Renal cortical epithelial cell (primary cell): ENCODE measurements around the gene RBMS3. TPM values are rescaled to one million over a fixed set of nuclear protein-coding genes. Genes with fewer than 3 reads are reported as not detected.
"Not testable (repeated sequence)": the region's sequence is repeated elsewhere in the genome, so short reads cannot be mapped to it uniquely, and the experiment has no call there.

Experiments used
- DNase-seq: peaks from one replicate; pipeline ENCODE4 v3.0.0-alpha.2; 2011; ENCODE audit warnings: low read depth
- total RNA-seq: library from RNA; depleted of rRNA; stranded (reverse); fragments of >200 nt; gene quantifications from 2 replicates; pipeline ENCODE4 v1.2.3, GENCODE V29; 2014

The RBMS3 gene
- total RNA-seq, 1 donor from 2014 or later, result 26.7 TPM

DNA sequence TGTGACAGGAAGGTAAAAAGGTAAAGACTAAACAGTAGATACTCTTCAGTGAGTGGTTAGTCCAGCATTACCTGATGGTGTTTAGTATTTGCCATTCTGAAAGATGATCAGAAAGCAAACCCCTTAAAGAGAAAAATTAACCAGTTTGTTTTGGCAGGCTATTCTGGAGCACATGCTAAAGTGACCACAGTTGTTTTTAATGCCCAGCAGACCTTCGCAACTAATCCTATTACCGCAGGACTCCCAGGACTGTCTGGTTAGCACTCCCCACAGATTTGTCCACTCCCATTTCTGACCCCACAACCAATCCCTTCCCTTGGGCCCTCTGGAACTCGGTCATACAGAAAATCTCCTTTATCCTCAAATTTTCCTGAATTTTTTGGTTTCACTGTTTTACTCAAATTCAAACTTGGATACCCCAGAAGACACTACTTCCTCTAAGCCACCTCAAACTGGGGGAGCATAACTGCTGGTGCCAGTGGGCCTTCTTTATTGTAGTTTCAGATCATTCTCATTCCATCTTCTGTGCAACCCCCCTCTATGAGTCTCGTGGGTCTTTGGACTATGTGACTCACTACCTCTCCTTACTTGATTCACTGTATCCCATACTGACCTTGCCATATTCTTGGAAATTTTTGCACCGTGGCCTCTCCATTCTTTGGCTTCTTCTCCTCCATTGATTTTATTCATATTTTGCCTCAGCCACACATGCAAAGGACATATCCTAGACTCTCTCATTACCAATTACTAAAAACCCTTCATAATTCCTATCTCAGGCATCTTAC lies 104.4 kb downstream of the RBMS3 start:
- peak; percentile 68 for DNase-seq

GRCh38 chr3:29389362-29389761 lies 108.5 kb downstream of the RBMS3 start:
- DNase-seq, result no peak

DNA sequence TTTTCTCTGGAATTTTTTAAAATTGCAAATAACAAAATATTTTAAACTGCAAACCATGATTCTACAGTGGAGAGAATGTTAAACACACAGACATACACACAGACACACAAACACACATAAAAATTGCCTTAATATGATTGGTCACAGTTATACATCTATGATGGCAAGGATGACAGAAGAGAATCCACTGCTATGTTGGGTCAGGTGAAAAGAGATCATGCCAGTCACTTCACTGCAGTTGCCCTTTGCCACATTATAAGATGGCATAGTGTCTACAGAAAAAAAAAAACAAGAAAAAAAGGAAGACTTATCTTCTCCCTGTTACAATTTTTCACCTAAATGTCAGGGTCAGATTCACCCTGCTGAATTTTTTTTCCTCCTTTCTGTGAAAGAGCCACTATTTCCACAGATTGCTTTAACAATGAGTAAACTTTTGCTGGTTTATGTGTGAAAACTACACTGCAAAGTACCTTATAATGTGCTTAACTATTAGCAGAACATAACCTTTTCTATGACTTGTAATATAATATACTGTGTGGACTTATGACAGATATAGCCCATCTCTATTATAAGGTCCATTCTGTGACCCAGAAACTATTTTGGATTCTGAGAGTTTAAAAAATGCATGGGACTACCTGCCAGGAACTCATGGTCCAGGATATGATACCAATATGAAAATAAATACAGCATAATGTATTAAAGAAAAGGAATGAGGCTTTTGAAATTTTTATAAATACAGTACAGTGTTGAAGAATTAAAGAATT lies 111.9 kb downstream of the RBMS3 start:
- no peak for DNase-seq

- not testable (repeated sequence) for DNase-seq
Measured at GRCh38 chr3:29393946-29394345, 113.1 kb downstream of the RBMS3 start.

GRCh38 chr3:29397406-29397805 lies 116.5 kb downstream of the RBMS3 start:
- no peak for DNase-seq

DNA sequence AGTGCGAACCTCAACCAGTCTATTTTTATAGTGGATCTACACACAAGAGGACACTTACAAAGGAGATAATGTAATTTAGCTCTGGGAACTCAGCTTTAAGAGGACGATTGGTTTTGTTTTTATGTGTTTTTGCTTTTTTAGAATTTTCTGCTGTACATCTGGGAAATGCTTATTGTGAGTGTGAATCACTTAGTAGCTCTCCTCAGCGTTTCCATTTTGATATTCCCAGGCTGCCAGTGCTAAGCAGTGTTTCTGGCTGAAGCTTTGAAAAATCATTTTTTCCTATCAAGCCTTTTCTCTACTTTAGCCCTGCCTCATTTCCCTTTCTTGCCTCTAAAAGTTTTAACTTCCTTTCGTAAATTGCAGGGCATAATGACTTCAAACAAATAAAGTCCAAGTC lies 117.9 kb downstream of the RBMS3 start:
- no peak for DNase-seq

DNA sequence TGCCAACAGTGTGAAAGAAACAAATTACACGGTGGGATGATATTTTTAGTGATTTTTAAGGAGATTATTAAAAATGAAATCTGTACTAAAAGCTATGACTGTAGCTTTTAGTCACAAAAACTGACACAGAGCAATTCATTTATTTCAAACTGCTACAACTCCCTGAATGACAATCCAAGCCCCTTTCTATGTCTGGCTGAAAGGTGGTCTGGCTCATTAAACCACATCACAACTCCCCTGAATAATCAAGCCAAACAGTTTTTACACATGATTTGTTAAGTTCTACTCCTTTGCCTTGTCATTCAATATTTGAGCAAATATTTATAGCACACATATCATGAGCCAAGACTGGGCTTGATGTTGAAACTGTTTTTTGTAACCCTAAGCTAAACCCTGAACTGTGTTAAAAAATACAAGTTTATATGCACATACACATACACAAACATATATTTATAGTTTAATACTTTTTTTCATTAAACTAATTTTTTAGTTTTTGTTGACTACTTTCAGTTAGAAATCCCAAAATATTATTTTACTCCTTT lies 125.5 kb downstream of the RBMS3 start:
- no peak for DNase-seq

DNA sequence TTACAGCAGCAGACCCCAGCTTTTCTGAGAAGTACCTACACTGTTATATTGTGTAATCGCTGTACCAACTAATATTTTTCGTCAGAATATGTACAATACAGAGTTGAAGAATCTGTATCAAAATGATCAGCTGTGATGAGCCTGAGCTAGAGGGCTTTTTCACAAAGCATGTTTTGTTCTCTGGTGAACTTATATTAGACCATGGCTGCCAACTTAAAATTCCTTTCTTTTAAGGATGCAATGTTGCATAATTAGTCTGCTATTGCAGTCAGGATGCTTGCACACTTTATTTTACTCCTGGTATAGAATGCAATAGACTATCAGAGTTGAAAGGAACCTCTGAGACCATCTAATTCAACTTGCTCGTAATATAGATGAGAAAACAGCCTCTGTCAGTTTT lies 127.8 kb downstream of the RBMS3 start:
- no peak for DNase-seq

GRCh38 chr3:29409409-29409808 lies 128.5 kb downstream of the RBMS3 start:
- no peak for DNase-seq

DNA sequence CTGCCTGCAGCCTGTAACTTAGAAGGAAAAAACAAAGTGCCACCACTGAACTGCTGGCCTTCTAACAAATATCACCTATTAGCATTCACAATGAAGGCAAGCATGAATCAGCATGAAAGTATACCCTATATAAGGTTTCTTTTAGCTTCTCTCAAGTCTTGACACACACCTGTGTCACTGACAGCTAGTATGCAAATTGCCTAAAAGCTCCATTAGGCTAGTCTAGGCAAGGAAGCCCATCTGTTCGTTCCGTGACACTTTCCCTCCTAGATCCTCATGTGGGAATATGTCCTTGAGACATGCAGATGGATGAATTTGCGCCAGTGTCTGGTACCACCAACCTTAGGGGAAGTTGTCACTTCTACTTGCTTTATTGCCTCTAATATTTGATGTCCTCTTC lies 129.3 kb downstream of the RBMS3 start:
- peak; percentile 15 for DNase-seq

DNA sequence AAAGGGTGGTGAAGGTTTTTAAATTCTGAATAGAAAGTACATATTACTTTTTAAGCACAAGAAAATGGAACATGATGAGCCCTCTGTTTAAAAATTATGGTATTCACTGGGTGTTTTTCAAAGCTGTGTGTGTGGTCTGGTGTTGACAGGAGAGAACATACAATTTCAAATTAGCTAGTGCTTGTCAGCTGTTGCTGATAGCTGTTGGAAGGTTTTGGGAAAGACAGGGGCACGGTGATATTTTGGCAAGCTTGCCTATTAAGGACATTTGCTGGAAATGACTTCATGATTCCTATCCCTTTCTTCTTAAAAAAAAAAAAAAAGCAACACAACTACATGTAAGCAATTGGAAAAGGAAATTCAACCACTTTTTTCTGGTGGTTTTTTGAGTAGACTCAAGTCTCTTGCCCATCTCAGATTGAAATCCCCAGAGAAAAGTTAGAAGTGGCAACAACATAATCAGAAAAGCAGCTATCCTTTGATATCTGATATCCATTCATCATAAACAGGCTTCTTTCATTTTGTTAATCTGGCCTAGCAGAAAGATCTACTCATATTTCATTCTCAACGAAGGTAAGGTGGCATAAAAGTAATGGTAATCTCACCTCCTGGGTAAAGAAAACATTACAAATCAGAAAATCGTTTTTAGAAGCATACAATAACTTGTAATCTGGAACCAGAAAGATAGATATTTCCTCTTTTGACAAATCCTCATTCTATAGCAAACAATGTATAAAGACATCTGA lies 130.0 kb downstream of the RBMS3 start:
- DNase-seq, result no peak

GRCh38 chr3:29412110-29412509 lies 131.2 kb downstream of the RBMS3 start:
- DNase-seq, result no peak

DNA sequence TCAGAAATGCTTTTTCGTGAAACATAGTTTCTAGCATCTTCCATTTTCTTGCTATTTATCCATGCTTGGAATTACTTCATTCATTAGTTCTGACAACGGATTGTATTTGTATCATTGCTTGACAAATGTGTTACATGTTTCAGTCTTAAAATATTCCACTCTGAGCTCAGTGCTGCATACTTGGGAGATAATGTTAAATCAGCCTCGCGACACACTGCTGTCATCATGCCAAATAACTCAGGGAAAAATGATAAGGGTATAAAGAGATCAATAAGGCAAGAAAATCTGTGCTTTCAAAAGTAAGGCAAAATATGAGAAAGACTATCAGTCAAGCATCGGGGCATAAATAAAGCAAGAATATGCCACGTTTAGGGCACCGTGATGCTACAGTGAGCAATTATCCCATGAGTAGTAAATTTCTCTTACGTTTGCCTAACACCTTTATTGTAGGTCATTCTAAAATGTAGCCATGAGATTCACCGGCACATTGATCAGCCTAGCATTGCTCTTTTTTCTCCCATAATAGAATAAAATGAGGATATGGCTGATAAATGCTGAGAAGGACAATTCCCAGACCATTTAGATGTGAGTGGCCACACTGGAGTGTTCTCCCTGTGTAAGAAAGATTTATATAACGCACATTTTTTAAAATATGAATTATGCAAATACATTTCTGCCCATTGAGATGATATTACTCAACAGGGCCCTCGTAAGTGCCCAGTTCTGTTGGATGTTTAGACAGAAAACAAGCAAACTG lies 133.8 kb downstream of the RBMS3 start:
- no peak for DNase-seq

- DNase-seq, result no peak
Measured at GRCh38 chr3:29415482-29416223, 134.8 kb downstream of the RBMS3 start.

DNA sequence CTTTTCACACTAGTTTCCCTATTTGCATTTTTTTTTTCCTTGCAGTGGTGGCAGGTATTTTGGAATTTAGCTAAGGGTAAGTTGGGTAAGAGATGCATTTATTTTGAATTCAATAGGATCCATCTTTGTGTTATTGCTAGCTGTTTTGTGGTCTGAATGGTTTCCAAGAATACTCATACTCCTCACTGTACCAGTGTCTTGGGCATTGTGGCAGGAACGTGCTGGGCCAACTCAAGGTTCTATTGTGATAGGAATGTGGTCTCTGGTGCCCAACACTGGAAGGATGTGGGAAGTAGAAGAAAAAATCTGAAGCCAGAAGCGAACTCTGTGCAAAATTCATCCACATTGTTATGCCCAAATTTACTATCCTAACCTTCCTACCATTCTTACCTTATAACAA lies 135.6 kb downstream of the RBMS3 start:
- DNase-seq, result no peak

DNA sequence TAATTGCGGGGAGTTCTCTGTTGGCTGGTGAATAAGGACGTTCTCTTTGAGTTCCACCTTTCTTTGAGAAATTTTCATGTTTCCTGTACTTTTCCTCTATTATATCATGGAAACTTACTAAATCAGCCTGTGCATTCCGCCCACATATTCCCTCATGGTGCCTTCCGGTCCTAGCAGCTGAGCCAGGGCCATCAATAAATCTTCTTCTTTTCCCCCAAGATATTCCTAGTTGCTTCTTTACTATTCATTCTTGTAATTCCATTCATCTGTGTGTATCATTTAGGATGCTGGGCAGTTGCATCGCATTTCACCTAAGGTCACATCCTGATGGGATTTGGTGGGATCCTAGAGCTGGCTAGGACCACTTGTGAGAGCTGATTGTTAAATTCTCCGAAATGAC lies 139.2 kb downstream of the RBMS3 start:
- DNase-seq, result no peak

GRCh38 chr3:29426302-29427226 lies 145.7 kb downstream of the RBMS3 start:
- DNase-seq, result peak; percentile 13

DNA sequence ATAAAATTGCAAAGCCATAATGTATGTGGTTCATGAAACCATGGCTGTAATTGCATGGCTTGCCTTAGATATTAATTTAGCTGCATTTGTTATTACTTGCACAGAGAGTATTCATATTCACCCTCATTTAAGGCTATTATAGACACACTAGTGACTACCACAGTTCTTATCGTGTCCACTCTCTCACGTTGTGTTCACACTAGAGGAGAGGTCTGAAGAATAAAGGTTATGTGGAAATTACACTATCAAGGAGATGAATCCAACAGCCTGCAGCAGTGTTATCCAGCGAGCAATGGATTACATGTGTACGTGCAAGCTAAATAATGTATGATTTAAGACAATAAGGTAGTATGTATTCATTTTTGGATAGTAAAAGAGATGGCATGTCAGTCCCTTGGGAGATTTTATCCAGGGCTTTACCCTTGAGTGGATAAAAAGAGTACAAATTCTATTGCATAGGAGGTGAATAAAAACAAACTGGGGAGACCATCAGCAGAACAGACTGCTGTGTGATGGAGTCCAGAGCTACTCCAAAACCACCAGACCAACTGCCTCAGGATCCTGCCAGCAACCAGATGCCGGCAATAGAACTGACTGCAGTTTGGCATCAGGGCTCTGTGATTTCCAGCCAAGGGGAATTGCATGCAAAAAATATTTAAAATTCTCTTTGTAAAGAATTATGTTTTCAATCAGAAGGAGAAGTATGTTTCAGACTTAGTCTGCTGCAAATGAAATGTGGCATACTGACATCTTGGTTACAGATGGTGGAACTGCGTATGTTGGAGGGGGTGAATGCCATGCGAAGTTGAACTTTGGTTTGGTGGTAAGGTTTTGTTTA lies 146.6 kb downstream of the RBMS3 start:
- no peak for DNase-seq
